Neural progenitor cell (in vitro differentiated cells): ENCODE results near the gene DUSP8. TPM values are rescaled to one million over a fixed set of nuclear protein-coding genes. Genes with fewer than 3 reads are reported as not detected.
A peak's percentile ranks its signal among the peaks of the same experiment; 100 is the strongest.

Experiments used
- DNase-seq: peaks from one replicate; pipeline ENCODE4 v3.0.0-alpha.2; 2016; ENCODE audit warnings: low spot score
- H2AFZ ChIP-seq: fragments of 200-600 bp; sonication (generic); replicated peaks from 2 replicates; pipeline ENCODE4 v1.6.1; 2016; ENCODE audit warnings: antibody characterized with exemption
- H3F3A ChIP-seq: fragments of 200-600 bp; sonication (generic); 2 replicates; pipeline ENCODE4 v1.6.1; 2016; ENCODE audit warnings: antibody characterized with exemption, low read depth
- H3K27ac ChIP-seq: fragments of 200-600 bp; sonication (generic); 2 replicates; pipeline ENCODE4 v1.5.1; 2016; ENCODE audit warnings: mild to moderate bottlenecking
- H3K27me3 ChIP-seq: fragments of 200-600 bp; sonication (generic); 2 replicates; pipeline ENCODE4 v1.6.1; 2016; ENCODE audit warnings: mild to moderate bottlenecking, moderate library complexity
- H3K36me3 ChIP-seq: fragments of 200-600 bp; sonication (generic); 2 replicates; pipeline ENCODE4 v1.5.1; 2016
- H3K4me1 ChIP-seq: fragments of 200-600 bp; sonication (generic); 2 replicates; pipeline ENCODE4 v1.6.1; 2016; ENCODE audit warnings: mixed run types
- H3K4me2 ChIP-seq: fragments of 200-600 bp; sonication (generic); 2 replicates; pipeline ENCODE4 v1.6.1; 2016
- H3K4me3 ChIP-seq: fragments of 200-600 bp; sonication (generic); 2 replicates; pipeline ENCODE4 v1.5.1; 2016
- H3K79me2 ChIP-seq: fragments of 200-600 bp; sonication (generic); 2 replicates; pipeline ENCODE4 v1.6.1; 2016; ENCODE audit warnings: low read depth
- H3K9ac ChIP-seq: fragments of 200-600 bp; sonication (generic); 2 replicates; pipeline ENCODE4 v1.6.1; 2016
- H3K9me3 ChIP-seq: fragments of 200-600 bp; sonication (generic); 2 replicates; pipeline ENCODE4 v1.5.1; 2016; ENCODE audit warnings: low read depth
- H4K20me1 ChIP-seq: fragments of 200-600 bp; sonication (generic); 2 replicates; pipeline ENCODE4 v1.6.1; 2016; ENCODE audit warnings: low read depth
- H3K27ac Mint-ChIP-seq: 3 replicates; pipeline ENCODE4 v1.8.0; 2021; ENCODE audit warnings: mixed read lengths
- H3K27me3 Mint-ChIP-seq: 2 replicates; pipeline ENCODE4 v1.8.0; 2022; ENCODE audit warnings: low read depth, mild to moderate bottlenecking, inconsistent platforms, moderate library complexity, mixed read lengths; ENCODE audit not compliant: insufficient read depth
- H3K36me3 Mint-ChIP-seq: 3 replicates; pipeline ENCODE4 v1.8.0; 2021; ENCODE audit warnings: mixed read lengths
- H3K4me1 Mint-ChIP-seq: 3 replicates; pipeline ENCODE4 v1.8.0; 2021; ENCODE audit warnings: mixed read lengths
- H3K4me3 Mint-ChIP-seq: 3 replicates; pipeline ENCODE4 v1.8.0; 2021; ENCODE audit warnings: mild to moderate bottlenecking, moderate library complexity, mixed read lengths
- H3K9me3 Mint-ChIP-seq: 3 replicates; pipeline ENCODE4 v1.8.0; 2020; ENCODE audit warnings: mixed read lengths
- EZH2 ChIP-seq: fragments of 200-600 bp; sonication (generic); IDR thresholded peaks from 2 replicates; pipeline ENCODE4 v1.6.1; 2017; ENCODE audit warnings: antibody characterized with exemption, mild to moderate bottlenecking, moderate library complexity
- EZH2phosphoT487 ChIP-seq: fragments of 200-600 bp; sonication (generic); IDR thresholded peaks from 2 replicates; pipeline ENCODE4 v1.6.1; 2017; ENCODE audit warnings: antibody characterized with exemption
- total RNA-seq: library from RNA; depleted of rRNA; stranded (reverse); fragments of >200 nt; gene quantifications from 2 replicates; pipeline ENCODE4 v1.2.3, GENCODE V29; 2015; ENCODE audit warnings: low replicate concordance
- TF ChIP-seq, protein P1 (sequence below): fragments of 200-600 bp; sonication (generic); IDR thresholded peaks from 2 replicates; pipeline ENCODE4 v1.5.1; 2017; ENCODE audit warnings: antibody characterized with exemption, mild to moderate bottlenecking

DUSP8 gene
- total RNA-seq, 1 donor from 2014 or later, result 0.09 TPM

GRCh38 chr11:1559111-1559951, 12.7 kb downstream of the DUSP8 start:
- Histone ChIP-seq H3K4me2 (peak overlapping the region; percentile 45), H3F3A (no peaks in the 10 kb centered on the region), H4K20me1 (peaks cover 5% of the 10 kb centered on the region), H2AFZ (no peak overlapping the region), H3K79me2 (no peaks in the 10 kb centered on the region), H3K36me3 (no peaks in the 10 kb centered on the region), H3K27me3 (peaks cover 60% of the 10 kb centered on the region), H3K4me1 (peaks cover 19% of the 10 kb centered on the region), H3K9me3 (no peaks in the 10 kb centered on the region), H3K4me3 (no peak overlapping the region), H3K27ac (no peak overlapping the region), H3K9ac (no peak overlapping the region)
- Mint-ChIP-seq H3K4me1 (peaks cover 3% of the 10 kb centered on the region), H3K27ac (no peak overlapping the region), H3K27me3 (peaks cover 12% of the 10 kb centered on the region), H3K9me3 (no peaks in the 10 kb centered on the region), H3K4me3 (no peak overlapping the region), H3K36me3 (no peaks in the 10 kb centered on the region)
- peak; percentile 63 for DNase-seq
- TF ChIP-seq EZH2 (no peak), EZH2phosphoT487 (no peak)
- TF ChIP-seq, protein P1, sequence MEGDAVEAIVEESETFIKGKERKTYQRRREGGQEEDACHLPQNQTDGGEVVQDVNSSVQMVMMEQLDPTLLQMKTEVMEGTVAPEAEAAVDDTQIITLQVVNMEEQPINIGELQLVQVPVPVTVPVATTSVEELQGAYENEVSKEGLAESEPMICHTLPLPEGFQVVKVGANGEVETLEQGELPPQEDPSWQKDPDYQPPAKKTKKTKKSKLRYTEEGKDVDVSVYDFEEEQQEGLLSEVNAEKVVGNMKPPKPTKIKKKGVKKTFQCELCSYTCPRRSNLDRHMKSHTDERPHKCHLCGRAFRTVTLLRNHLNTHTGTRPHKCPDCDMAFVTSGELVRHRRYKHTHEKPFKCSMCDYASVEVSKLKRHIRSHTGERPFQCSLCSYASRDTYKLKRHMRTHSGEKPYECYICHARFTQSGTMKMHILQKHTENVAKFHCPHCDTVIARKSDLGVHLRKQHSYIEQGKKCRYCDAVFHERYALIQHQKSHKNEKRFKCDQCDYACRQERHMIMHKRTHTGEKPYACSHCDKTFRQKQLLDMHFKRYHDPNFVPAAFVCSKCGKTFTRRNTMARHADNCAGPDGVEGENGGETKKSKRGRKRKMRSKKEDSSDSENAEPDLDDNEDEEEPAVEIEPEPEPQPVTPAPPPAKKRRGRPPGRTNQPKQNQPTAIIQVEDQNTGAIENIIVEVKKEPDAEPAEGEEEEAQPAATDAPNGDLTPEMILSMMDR, result no peak

- Histone ChIP-seq H3K9me3 (no peaks in the 10 kb centered on the region), H3K9ac (no peak overlapping the region), H4K20me1 (peaks cover 5% of the 10 kb centered on the region), H3K79me2 (no peaks in the 10 kb centered on the region), H3K27ac (no peak overlapping the region), H3K4me2 (peak overlapping the region; percentile 45), H2AFZ (no peak overlapping the region), H3K36me3 (no peaks in the 10 kb centered on the region), H3K4me3 (no peak overlapping the region), H3K27me3 (peaks cover 64% of the 10 kb centered on the region), H3K4me1 (peaks cover 13% of the 10 kb centered on the region), H3F3A (no peaks in the 10 kb centered on the region)
- Mint-ChIP-seq H3K4me1 (peaks cover 3% of the 10 kb centered on the region), H3K36me3 (no peaks in the 10 kb centered on the region), H3K4me3 (no peak overlapping the region), H3K27ac (no peak overlapping the region), H3K27me3 (peaks cover 15% of the 10 kb centered on the region), H3K9me3 (no peaks in the 10 kb centered on the region)
- no peak for DNase-seq
- TF ChIP-seq EZH2phosphoT487 (no peak), EZH2 (no peak)
These were observed 13.3 kb downstream of the DUSP8 start for GRCh38 chr11:1558775-1559110.

DNA sequence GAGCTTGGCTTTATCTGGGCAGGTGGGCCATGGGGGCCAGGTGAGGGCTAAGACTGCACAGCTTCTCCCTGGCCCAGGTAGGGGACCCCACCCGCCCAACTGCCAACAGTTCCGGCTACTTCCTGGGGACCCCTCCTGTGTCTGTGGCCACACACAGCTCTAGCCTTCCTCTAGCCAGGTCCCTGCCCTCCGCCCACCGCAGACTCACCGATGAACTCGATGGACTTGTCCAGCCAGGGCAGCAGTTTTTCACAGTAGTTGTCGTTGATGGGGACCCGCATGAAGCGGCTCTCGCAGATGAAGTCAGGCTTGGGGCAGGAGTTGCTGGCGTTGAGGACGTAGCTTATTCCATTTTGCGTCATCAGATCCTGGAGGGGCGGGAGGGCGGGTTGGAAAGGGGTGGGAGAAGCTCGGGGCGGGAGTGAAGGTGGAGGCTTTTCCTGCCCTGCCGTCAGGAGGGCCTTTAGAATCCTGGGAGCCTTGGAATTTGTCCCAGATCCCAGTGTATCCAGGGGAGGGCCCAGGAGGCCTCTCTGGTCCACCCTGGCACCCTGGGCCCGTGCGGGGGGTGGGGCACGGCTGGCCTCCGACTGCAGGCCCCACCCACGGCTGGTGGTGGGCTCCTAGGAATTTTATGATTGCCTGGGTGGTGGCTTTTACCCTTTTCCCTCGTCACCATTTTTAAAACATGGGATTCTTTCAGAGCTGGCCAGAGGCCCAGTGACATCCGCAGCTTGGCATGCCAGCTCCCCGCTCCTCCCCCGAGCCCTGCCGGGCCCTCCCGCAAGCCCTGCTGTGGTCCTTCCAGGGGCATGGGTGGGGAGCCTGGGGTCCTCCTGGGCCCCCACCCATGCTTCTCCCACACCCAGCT, 13.9 kb downstream of the DUSP8 start:
- Histone ChIP-seq H3F3A (no peaks in the 10 kb centered on the region), H4K20me1 (peaks cover 5% of the 10 kb centered on the region), H3K9me3 (no peaks in the 10 kb centered on the region), H3K4me3 (no peak overlapping the region), H3K79me2 (no peaks in the 10 kb centered on the region), H3K27me3 (peaks cover 69% of the 10 kb centered on the region), H2AFZ (no peak overlapping the region), H3K9ac (no peak overlapping the region), H3K27ac (no peak overlapping the region), H3K4me2 (no peak overlapping the region), H3K4me1 (peaks cover 12% of the 10 kb centered on the region), H3K36me3 (no peaks in the 10 kb centered on the region)
- Mint-ChIP-seq H3K4me3 (no peak overlapping the region), H3K36me3 (no peaks in the 10 kb centered on the region), H3K27ac (no peak overlapping the region), H3K27me3 (peaks cover 20% of the 10 kb centered on the region), H3K4me1 (peaks cover 3% of the 10 kb centered on the region), H3K9me3 (no peaks in the 10 kb centered on the region)
- DNase-seq, result no peak
- TF ChIP-seq EZH2phosphoT487 (no peak), EZH2 (no peak)
- TF ChIP-seq, protein P1, result no peak
